GM18505 (cell line): Measurements from ENCODE around the gene CPB2.
A peak's percentile ranks its signal among the peaks of the same experiment; 100 is the strongest.

Source experiments
- ATAC-seq: cut with Tn5 transposase; IDR thresholded peaks from one replicate; pipeline ENCODE4 v1.9.1; 2021; ENCODE audit not compliant: unreplicated experiment
- POLR2A ChIP-seq: IDR thresholded peaks from 4 replicates; pipeline ENCODE4 v1.6.1; 2011; ENCODE audit warnings: borderline replicate concordance; ENCODE audit not compliant: insufficient read depth, insufficient read length; ENCODE audit errors: extremely low read depth

Gene CPB2, protein sequence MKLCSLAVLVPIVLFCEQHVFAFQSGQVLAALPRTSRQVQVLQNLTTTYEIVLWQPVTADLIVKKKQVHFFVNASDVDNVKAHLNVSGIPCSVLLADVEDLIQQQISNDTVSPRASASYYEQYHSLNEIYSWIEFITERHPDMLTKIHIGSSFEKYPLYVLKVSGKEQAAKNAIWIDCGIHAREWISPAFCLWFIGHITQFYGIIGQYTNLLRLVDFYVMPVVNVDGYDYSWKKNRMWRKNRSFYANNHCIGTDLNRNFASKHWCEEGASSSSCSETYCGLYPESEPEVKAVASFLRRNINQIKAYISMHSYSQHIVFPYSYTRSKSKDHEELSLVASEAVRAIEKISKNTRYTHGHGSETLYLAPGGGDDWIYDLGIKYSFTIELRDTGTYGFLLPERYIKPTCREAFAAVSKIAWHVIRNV

DNA sequence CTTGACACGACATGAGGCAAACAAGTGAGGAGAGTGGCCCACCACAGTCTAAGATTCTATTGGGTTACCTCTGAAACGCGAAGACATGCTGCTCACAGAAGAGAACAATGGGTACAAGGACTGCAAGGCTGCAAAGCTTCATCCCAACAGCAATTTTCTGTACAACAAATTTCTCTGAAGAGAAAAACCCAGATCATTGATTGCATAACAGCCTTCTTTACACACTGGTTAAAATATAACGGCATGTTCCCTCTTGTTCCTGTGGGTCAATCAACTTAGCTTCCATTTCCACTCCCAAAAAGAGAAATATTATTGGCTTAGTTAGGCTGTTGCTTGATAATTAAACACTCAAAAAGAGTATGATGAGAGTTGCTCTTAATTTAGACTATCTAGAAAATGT lies at the start of gene CPB2:
Gene CPB2 (minus strand): TSS at position 166 of the 400 bp plus-strand sequence. CDS start 24 bp downstream, at position 142.
- no peak for TF ChIP-seq POLR2A
- ATAC-seq: no peak

DNA sequence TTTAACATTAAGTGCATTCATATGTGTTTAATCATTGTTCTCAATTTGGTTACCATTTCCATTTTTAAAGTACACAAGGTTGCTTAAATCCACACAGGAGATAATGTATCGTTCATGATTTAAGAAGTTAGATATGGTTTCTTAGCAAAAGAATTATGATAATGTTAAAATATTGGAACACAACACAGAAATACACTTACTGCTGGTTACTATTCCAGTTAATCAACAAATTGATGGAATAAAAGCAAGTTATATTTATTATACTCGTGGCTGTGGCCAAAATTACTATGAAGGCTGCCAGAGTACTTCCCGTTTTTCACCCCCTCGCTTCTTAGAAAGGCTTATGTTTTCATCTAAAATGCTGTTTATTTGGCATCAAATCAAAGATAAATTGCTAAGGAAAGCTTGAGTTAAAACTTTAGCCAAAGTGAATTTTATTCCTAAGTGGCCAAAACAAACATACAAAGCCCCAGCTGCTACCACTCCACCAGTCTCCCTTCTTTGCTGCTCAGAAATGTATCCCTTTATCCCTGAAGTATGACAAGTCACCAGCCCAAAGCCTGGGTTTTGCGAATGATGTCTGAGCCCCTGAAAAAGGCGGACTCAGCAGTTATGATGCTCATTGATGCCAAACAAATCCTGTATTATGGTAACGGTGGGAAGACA lies 49.4 kb upstream of the CPB2 start:
- no peak for ATAC-seq
- TF ChIP-seq POLR2A: no peak

- no peak for TF ChIP-seq POLR2A
- no peak for ATAC-seq
Measured at GRCh38 chr13:46152627-46153328, 47.9 kb upstream of the CPB2 start.

- no peak for ATAC-seq
- TF ChIP-seq POLR2A: no peak
Measured at GRCh38 chr13:46150134-46150693, 45.4 kb upstream of the CPB2 start.

GRCh38 chr13:46149272-46150133 lies 44.7 kb upstream of the CPB2 start:
- no peak for TF ChIP-seq POLR2A
- ATAC-seq: no peak

DNA sequence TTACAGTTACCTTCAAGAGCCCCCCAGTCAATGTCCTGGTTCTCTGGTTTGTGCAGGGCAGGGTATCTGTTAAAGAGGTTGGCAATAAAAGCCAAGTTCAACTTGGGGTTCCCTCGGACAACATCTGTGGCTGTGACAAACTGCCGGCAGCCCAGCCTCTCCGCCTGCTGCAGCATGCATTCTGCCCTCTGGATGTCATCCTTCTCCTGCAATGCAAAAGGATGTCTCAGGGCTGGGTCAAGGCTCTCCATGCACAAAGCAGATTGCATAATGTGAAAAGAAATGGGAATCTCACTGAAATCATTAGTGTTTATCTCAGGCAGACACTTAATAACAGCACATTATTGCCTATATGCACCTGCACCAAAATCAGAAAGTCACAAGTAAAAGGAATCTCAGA lies 42.1 kb upstream of the CPB2 start:
- no peak for ATAC-seq
- no peak for TF ChIP-seq POLR2A

- TF ChIP-seq POLR2A: no peak
- ATAC-seq: no peak
Measured at GRCh38 chr13:46145950-46146349, 41.1 kb upstream of the CPB2 start.

DNA sequence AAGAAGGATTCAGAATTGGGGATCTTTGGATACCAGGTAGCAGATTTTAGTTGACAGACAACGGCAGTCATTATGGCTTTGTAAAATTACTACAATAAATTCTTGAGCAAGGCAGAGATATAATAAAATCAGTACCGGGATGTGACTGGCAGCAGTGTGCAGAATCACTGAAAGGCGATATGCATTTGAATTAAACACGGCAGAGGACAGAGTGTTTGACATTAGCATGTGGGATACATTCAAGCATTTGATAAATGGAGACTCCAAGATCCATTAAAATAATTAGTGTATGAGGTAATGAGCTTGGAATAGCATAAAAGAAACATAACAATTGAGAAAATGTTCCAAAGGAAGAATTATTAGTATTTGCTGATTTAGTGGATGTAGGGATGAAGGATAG lies 40.3 kb upstream of the CPB2 start:
- TF ChIP-seq POLR2A: no peak

DNA sequence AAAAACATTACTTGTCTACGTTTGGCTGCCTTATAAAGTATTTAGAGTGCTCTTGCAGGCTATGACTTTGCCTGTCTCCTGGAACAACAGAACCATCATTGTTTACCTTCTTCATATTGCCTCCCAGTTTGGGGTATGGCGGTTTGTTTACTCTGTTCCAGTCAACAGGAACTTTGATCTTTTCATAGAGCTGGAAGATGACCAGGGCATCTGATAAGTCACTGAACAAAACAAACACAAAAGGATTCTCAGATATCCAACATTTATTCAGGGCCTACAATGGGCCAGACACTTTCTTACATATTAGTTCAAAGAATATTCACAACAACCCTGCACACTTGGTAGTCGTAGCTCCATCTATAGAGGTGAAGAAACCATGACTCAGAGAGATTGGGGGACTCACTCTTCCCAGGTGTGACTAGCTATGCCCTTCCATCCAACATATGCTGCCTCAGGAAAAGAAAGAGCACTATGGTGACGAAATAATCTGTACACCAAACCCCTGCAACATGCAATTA lies 38.4 kb upstream of the CPB2 start:
- ATAC-seq: no peak
- no peak for TF ChIP-seq POLR2A

More for the DNA sequence above, 40.3 kb upstream of the CPB2 start:
- no peak for ATAC-seq

GRCh38 chr13:46142776-46143175 lies 37.9 kb upstream of the CPB2 start:
- ATAC-seq: no peak
- peak; percentile 23 for TF ChIP-seq POLR2A

GRCh38 chr13:46140044-46140443 lies 35.2 kb upstream of the CPB2 start:
- ATAC-seq: no peak
- no peak for TF ChIP-seq POLR2A

GRCh38 chr13:46137627-46138317 lies 32.9 kb upstream of the CPB2 start:
- no peak for ATAC-seq
- TF ChIP-seq POLR2A: no peak
